Activated B cell treated with CpG ODN at 0.5 μM for 24 hours (primary cell): ENCODE data around the gene ASCL4. TPM values are rescaled to one million over a fixed set of nuclear protein-coding genes. Genes with fewer than 3 reads are reported as not detected.

Source experiments
- ATAC-seq: fragments of 200-7000 bp; cut with Tn5 transposase; one replicate; pipeline ENCODE4 v1.10.0; 2021; ENCODE audit warnings: low read depth, mild to moderate bottlenecking, moderate library complexity
- CTCF ChIA-PET: fragments of 350-600 bp; sonication (Branson Sonifier 250); formaldehyde crosslinking; loops from one replicate; lab custom pipeline; 2021; ENCODE audit warnings: antibody characterized with exemption; lab: Charles Lee
- POLR2A ChIA-PET: fragments of 350-600 bp; sonication (Branson Sonifier 250); formaldehyde crosslinking; loops from one replicate; lab custom pipeline; 2021; ENCODE audit warnings: antibody characterized with exemption; lab: Charles Lee
- DNase-seq: peaks from one replicate; pipeline ENCODE4 v3.0.0; 2022
- H3K27ac Mint-ChIP-seq: one replicate; pipeline ENCODE4 v1.8.0; 2020; ENCODE audit warnings: mixed read lengths
- H3K27me3 Mint-ChIP-seq: one replicate; pipeline ENCODE4 v1.8.0; 2021; ENCODE audit warnings: mixed read lengths
- H3K36me3 Mint-ChIP-seq: one replicate; pipeline ENCODE4 v1.8.0; 2021; ENCODE audit warnings: low read depth, mixed read lengths
- H3K4me1 Mint-ChIP-seq: one replicate; pipeline ENCODE4 v1.8.0; 2021; ENCODE audit warnings: mixed read lengths
- H3K4me3 Mint-ChIP-seq: one replicate; pipeline ENCODE4 v1.8.0; 2020; ENCODE audit warnings: mild to moderate bottlenecking, mixed read lengths
- H3K9me3 Mint-ChIP-seq: one replicate; pipeline ENCODE4 v1.8.0; 2020; ENCODE audit warnings: mixed read lengths
- intact Hi-C: fragments of 100-400 bp; cut with micrococcal nuclease; formaldehyde crosslinking; loops from one replicate; pipeline ENCODE4 v1.15.1; 2024
- total RNA-seq: library from RNA; stranded (reverse); gene quantifications from 2 replicates; pipeline ENCODE4 v1.2.3, GENCODE V29; 2022
- TF ChIP-seq, protein P1 (sequence below): fragments of 200-600 bp; IDR thresholded peaks from one replicate; pipeline ENCODE4 v1.8.0; 2022; ENCODE audit warnings: antibody characterized with exemption, mild to moderate bottlenecking

Gene ASCL4
- total RNA-seq, 1 donor from 2014 or later = not detected

DNA sequence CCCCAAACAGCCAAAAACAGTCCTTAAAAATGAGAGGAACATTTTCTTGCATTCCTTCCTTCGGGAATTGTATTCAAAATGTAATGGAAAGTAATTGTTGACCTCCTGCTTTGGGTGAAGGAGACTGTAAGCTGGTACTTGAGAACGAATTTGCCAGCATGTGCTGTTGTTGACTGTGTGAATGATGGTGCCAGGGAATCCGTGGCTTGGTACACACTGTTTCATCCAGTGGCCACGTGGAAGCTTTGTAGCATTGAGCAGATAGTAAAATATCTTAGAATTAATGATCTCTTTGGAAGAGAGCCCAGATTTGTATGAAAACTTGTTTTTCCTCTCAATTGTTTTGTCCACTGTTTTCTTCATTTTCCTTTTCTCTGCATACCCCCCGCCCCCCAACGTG, 1.7 kb downstream of the ASCL4 start:
- Mint-ChIP-seq H3K4me3 (no peak overlapping the region), H3K9me3 (no peaks in the 10 kb centered on the region), H3K36me3 (no peaks in the 10 kb centered on the region), H3K27ac (no peak overlapping the region), H3K27me3 (peaks cover 33% of the 10 kb centered on the region), H3K4me1 (peaks cover 33% of the 10 kb centered on the region)
- intact Hi-C loops = no loop called here
- TF ChIP-seq, protein P1, sequence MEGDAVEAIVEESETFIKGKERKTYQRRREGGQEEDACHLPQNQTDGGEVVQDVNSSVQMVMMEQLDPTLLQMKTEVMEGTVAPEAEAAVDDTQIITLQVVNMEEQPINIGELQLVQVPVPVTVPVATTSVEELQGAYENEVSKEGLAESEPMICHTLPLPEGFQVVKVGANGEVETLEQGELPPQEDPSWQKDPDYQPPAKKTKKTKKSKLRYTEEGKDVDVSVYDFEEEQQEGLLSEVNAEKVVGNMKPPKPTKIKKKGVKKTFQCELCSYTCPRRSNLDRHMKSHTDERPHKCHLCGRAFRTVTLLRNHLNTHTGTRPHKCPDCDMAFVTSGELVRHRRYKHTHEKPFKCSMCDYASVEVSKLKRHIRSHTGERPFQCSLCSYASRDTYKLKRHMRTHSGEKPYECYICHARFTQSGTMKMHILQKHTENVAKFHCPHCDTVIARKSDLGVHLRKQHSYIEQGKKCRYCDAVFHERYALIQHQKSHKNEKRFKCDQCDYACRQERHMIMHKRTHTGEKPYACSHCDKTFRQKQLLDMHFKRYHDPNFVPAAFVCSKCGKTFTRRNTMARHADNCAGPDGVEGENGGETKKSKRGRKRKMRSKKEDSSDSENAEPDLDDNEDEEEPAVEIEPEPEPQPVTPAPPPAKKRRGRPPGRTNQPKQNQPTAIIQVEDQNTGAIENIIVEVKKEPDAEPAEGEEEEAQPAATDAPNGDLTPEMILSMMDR = no peak
- DNase-seq = no peak
- no peak for ATAC-seq
- CTCF ChIA-PET = no interaction called here
- POLR2A ChIA-PET = interaction anchor here (0.6 kb wide), 1 partner anchor 25 kb away, joined by 3 read pairs; no protein-coding TSS in a partner anchor

DNA sequence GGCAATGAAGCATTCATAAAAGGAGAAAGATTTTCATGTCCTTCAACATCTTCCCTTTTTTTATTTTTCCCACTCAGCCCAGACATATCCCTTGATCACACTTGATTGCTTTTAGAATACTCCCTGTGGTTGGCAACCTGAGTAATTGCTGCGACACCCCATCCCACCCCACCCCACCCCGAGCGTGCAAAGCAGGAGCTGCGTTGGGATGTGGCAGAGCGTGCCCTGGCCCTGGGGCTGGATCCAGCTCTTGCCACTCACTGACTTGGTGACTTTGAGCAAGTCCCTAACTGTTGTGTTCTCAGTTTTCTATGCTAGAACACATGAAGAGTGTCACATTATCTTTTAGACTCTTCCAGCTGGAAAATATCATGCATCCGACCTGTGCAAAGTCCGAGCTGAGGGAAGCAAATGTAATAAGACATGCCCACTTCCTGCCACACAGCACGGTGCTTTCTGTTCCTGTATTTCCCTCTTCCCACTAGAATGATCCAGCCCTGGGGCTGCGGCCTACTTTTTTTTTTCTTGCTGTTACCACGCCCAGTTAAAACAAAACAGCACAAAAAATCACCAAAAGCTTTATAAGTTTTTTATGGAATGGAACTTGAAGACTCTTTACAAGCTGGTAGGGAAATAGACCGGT, 4.0 kb downstream of the ASCL4 start:
- peak overlapping the region; percentile 0 for H3K27ac Mint-ChIP-seq
- intact Hi-C loops = no loop called here
- ATAC-seq (no peak), DNase-seq (no peak)
- peaks cover 29% of the 10 kb centered on the region for H3K27me3 Mint-ChIP-seq
- ChIA-PET CTCF (no interaction called here), POLR2A (no interaction called here)
- TF ChIP-seq, protein P1 = no peak
- H3K9me3 Mint-ChIP-seq = no peaks in the 10 kb centered on the region
- H3K36me3 Mint-ChIP-seq = no peaks in the 10 kb centered on the region
- H3K4me1 Mint-ChIP-seq = peaks cover 35% of the 10 kb centered on the region
- H3K4me3 Mint-ChIP-seq = no peak overlapping the region

DNA sequence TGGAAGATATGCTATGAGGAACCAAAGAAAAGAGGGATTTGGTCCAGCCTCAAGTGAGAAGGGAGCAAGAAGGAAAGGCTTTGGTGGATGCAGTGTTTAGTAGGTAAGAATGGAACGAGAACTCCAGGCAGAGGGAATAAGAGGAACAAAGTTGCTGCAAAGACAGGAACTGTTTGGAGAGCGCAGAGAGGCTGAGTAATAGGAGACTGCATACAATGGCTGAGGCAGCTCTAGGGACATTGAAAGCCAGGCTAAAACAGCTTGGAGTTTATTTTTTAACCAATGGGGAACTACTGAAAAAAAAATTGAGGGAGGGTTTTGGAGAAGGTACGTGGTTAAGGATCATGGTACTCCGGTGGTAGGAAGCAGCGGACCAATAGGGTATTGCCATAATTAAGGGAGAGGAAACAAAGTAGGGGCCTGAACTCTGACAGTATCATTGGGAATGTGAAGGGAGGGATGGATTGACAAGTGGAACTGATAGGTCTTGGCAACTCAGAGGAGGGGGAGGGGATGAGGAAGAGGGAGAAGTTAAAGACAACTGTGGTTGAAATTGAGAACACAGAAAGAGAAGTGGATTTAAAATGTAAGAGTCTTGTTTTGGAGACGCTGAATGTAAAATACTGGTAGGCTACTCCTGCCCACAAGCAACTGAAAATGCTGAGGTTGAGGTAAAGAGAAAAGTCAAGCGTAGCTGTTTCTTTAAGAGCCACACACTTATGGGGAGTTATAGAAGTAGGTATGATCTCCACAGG, 4.8 kb downstream of the ASCL4 start:
- intact Hi-C loops = no loop called here
- DNase-seq (no peak), ATAC-seq (peak; percentile 70)
- peak overlapping the region; percentile 47 for H3K27ac Mint-ChIP-seq
- TF ChIP-seq, protein P1 = no peak
- no peaks in the 10 kb centered on the region for H3K36me3 Mint-ChIP-seq
- H3K4me3 Mint-ChIP-seq = peak overlapping the region; percentile 32
- CTCF ChIA-PET = no interaction called here
- H3K27me3 Mint-ChIP-seq = peaks cover 21% of the 10 kb centered on the region
- no peaks in the 10 kb centered on the region for H3K9me3 Mint-ChIP-seq
- POLR2A ChIA-PET = no interaction called here
- H3K4me1 Mint-ChIP-seq = peaks cover 42% of the 10 kb centered on the region

DNA sequence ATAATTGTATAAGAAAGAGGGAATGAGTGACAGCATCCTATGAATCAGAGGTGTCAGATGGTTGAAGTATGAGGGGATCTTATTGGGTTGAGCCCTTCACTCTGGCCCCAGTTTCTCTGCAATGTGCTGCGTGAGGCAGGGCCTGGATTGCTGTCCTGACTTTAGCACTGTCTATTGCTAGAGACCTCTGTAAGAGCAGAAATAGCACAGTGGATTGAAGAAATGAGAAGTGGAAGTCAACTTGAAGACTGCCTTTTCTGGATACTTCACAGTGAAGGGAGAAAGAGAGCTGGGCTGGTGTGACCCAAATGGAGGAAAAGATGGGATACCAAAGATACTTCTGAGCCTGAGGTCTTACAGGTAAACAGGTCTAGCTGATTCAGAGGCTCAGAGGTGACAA, 5.8 kb downstream of the ASCL4 start:
- Mint-ChIP-seq H3K4me3 (no peak overlapping the region), H3K27me3 (peaks cover 15% of the 10 kb centered on the region), H3K36me3 (no peaks in the 10 kb centered on the region), H3K4me1 (peaks cover 44% of the 10 kb centered on the region), H3K9me3 (no peaks in the 10 kb centered on the region), H3K27ac (no peak overlapping the region)
- POLR2A ChIA-PET = no interaction called here
- CTCF ChIA-PET = no interaction called here
- TF ChIP-seq, protein P1 = no peak
- ATAC-seq = no peak
- intact Hi-C loops = no loop called here
- no peak for DNase-seq

DNA sequence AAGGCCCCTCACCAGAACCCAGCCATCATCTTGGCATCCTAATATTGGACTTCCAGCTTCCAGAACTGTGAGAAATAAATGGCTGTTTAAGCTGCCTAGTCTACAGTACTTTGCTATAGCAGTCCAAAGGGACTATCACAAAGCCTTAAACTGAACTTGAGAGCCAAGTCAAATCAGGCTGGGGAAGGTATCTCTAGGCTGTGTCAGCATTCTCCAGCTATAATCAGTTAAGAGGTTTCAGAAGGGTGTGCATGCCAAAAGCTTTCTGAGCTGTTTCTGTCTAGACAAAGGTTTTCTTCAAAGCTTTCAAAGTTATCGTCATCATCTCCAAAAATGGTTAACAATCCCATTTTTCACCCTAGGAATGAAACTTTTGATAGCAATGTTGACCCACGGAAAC, 7.6 kb downstream of the ASCL4 start:
- POLR2A ChIA-PET = no interaction called here
- no peak for ATAC-seq
- CTCF ChIA-PET = no interaction called here
- H3K4me1 Mint-ChIP-seq = peaks cover 39% of the 10 kb centered on the region
- no peaks in the 10 kb centered on the region for H3K9me3 Mint-ChIP-seq
- intact Hi-C loops = no loop called here
- H3K36me3 Mint-ChIP-seq = no peaks in the 10 kb centered on the region
- no peak overlapping the region for H3K27ac Mint-ChIP-seq
- no peak for DNase-seq
- H3K4me3 Mint-ChIP-seq = no peak overlapping the region
- H3K27me3 Mint-ChIP-seq = peaks cover 4% of the 10 kb centered on the region
- TF ChIP-seq, protein P1 = no peak
